Lung (tissue), 12 donors: Measurements from ENCODE around the gene ACAN. TPM values are rescaled to one million over a fixed set of nuclear protein-coding genes. Genes with fewer than 3 reads are reported as not detected.
"Not testable (repeated sequence)": the region's sequence is repeated elsewhere in the genome, so short reads cannot be mapped to it uniquely, and the experiment has no call there.

Source experiments
- ATAC-seq: fragments of 200-7000 bp; cut with Tn5 transposase; one replicate; pipeline ENCODE4 v1.9.1; 2020; ENCODE audit warnings: moderate number of reproducible peaks; ENCODE audit not compliant: insufficient read depth, low FRiP score
- DNase-seq, 3 donors: peaks; one replicate each; pipeline ENCODE4 v3.0.0-alpha.2; 2013 to 2017
- H3K27ac ChIP-seq, 2 donors: one replicate each; pipeline ENCODE4 v1.5.1; 2013; ENCODE audit warnings: mild to moderate bottlenecking in 2 of 2, moderate library complexity in 2 of 2, control low read depth in 1 of 2, inconsistent platforms in 1 of 2, low read depth in 1 of 2, low read length in 1 of 2
- H3K27me3 ChIP-seq, 3 donors: one replicate each; pipeline ENCODE4 v1.5.1; 2013; ENCODE audit warnings: low read length in 2 of 3; ENCODE audit not compliant: control insufficient read depth in 3 of 3, insufficient read depth in 3 of 3
- H3K36me3 ChIP-seq, 4 donors: one replicate each; pipeline ENCODE4 v1.5.1; 2013; ENCODE audit warnings: low read length in 4 of 4, mild to moderate bottlenecking in 1 of 4, moderate library complexity in 1 of 4; ENCODE audit not compliant: control insufficient read depth in 4 of 4, insufficient read depth in 4 of 4
- H3K4me1 ChIP-seq, 5 donors: one replicate each; pipeline ENCODE4 v1.5.1; 2013; ENCODE audit warnings: low read length in 5 of 5, mild to moderate bottlenecking in 2 of 5, moderate library complexity in 1 of 5; ENCODE audit not compliant: control insufficient read depth in 5 of 5, insufficient read depth in 5 of 5
- H3K4me3 ChIP-seq: one replicate; pipeline ENCODE4 v1.5.1; 2013; ENCODE audit warnings: mild to moderate bottlenecking, control low read depth, moderate library complexity
- H3K9ac ChIP-seq, 2 donors: one replicate each; pipeline ENCODE4 v1.5.1; 2013; ENCODE audit warnings: low read length in 2 of 2, control low read depth in 1 of 2; ENCODE audit not compliant: insufficient read depth in 1 of 2
- H3K9me3 ChIP-seq, 4 donors: one replicate each; pipeline ENCODE4 v1.5.1; 2013; ENCODE audit warnings: low read length in 3 of 4, mild to moderate bottlenecking in 1 of 4, moderate library complexity in 1 of 4; ENCODE audit not compliant: control insufficient read depth in 4 of 4, insufficient read depth in 3 of 4
- CTCF ChIP-seq: IDR thresholded peaks from 2 replicates; pipeline ENCODE4 v1.5.1; 2012; ENCODE audit warnings: mild to moderate bottlenecking; ENCODE audit errors: control extremely low read depth, extremely low read depth
- WGBS, 2 donors: extraction: QIAGEN DNeasy Blood & Tissue Kit; methylation state at CpG; one replicate each; pipeline ENCODE4 v1.1.7; 2013; 5-methylcytosine and 5-hydroxymethylcytosine counted together
- polyA plus RNA-seq, 2 donors: library from polyadenylated mRNA; stranded (reverse); fragments of 200-250 nt; gene quantifications; one replicate each; pipeline ENCODE4 v1.2.1, GENCODE V29; 2013
- total RNA-seq, 2 donors: library from RNA; depleted of rRNA in 1 of 2; stranded (reverse); fragments of >200 nt in 1 of 2; gene quantifications; one replicate each; pipeline ENCODE4 v1.2.1, GENCODE V29; 2014 to 2021
- donor health status: control.
- donor health status: control.
- donor health status: Bipolar disorder and iron deficiency.
- donor health status: healthy.
- donor health status: DM: yes; HTN: yes; CAD: no.

The ACAN gene
- total and polyA plus RNA-seq, 4 donors: 0.50 to 5.2 (median 0.85) TPM

- DNase-seq: no peak
- no peaks in the 10 kb centered on the region for H3K36me3 ChIP-seq
- 78 to 81% methylated on average over 9 of the region's 9 CpGs for WGBS, 2 donors
- no peak overlapping the region for H3K9ac ChIP-seq
- ATAC-seq: no peak
- H3K27ac ChIP-seq: no peak overlapping the region
- no peaks in the 10 kb centered on the region for H3K9me3 ChIP-seq
- no peak for TF ChIP-seq CTCF
- H3K4me1 ChIP-seq: peaks cover 0 to 3% (median 0%) of the 10 kb centered on the region in 5 donors
- no peaks in the 10 kb centered on the region for H3K27me3 ChIP-seq
- no peak overlapping the region for H3K4me3 ChIP-seq
Measured at GRCh38 chr15:88920186-88920891, 117.1 kb downstream of the ACAN start.

GRCh38 chr15:88920892-88921435, 117.7 kb downstream of the ACAN start:
- 87 to 93% methylated on average over 11 to 12 of the region's 12 CpGs for WGBS, 2 donors
- not testable (repeated sequence) for H3K9me3 ChIP-seq, ATAC-seq, H3K4me3 ChIP-seq, H3K36me3 ChIP-seq, H3K4me1 ChIP-seq, DNase-seq, H3K27me3 ChIP-seq, H3K9ac ChIP-seq, H3K27ac ChIP-seq

Other genes starting within 250 kb of the ACAN start
- gene AEN, start 182.1 kb upstream of the ACAN start, total RNA-seq: 10 to 100 TPM in 1 of 2 donors, 1 to 10 TPM in 1; 4.2 to 15.4 TPM
- gene AEN, start 182.1 kb upstream of the ACAN start, polyA plus RNA-seq: 10 to 100 TPM; 11.4 to 15.4 TPM
- gene ISG20, start 164.4 kb upstream of the ACAN start, total RNA-seq: 10 to 100 TPM; 18.5 to 35.6 TPM
- gene ISG20, start 164.4 kb upstream of the ACAN start, polyA plus RNA-seq: 10 to 100 TPM; 57.7 to 61.6 TPM
- 10 to 100 TPM in 1 of 2 donors, 1 to 10 TPM in 1; 5.7 to 15.5 TPM for gene HAPLN3, start 92.1 kb downstream of the ACAN start, total RNA-seq
- 10 to 100 TPM in 1 of 2 donors, 1 to 10 TPM in 1; 3.9 to 15.4 TPM for gene HAPLN3, start 92.1 kb downstream of the ACAN start, polyA plus RNA-seq
- gene MFGE8, start 109.9 kb downstream of the ACAN start, total RNA-seq: 100 to 1,000 TPM in 1 of 2 donors, 10 to 100 TPM in 1; 78.6 to 135 TPM
- 100 to 1,000 TPM in 1 of 2 donors, 10 to 100 TPM in 1; 84.7 to 107 TPM for gene MFGE8, start 109.9 kb downstream of the ACAN start, polyA plus RNA-seq